SU-DHL-6 (cell line): ENCODE results near the gene SMPD3.

Experiments
- H2AFZ ChIP-seq: fragments of 200-600 bp; sonication (generic); 2 replicates; pipeline ENCODE4 v1.6.1; 2014; ENCODE audit warnings: low read depth, mild to moderate bottlenecking, moderate library complexity, mixed read lengths, antibody characterized with exemption, low read length; ENCODE audit not compliant: severe bottlenecking
- H3F3A ChIP-seq: fragments of 200-600 bp; shearing (Covaris generic); 2 replicates; pipeline ENCODE4 v1.6.0; 2016; ENCODE audit warnings: antibody characterized with exemption, mild to moderate bottlenecking; ENCODE audit not compliant: insufficient read depth
- H3K27ac ChIP-seq: fragments of 200-600 bp; sonication (generic); 2 replicates; pipeline ENCODE4 v1.5.1; 2016; ENCODE audit warnings: low read depth, mild to moderate bottlenecking, low read length, moderate library complexity, mixed read lengths
- H3K27me3 ChIP-seq: fragments of 200-600 bp; sonication (generic), shearing (Covaris generic); 2 replicates; pipeline ENCODE4 v1.6.0; 2014; ENCODE audit warnings: mild to moderate bottlenecking, low read length
- H3K36me3 ChIP-seq: fragments of 200-600 bp; sonication (generic); 2 replicates; pipeline ENCODE4 v1.6.1; 2014; ENCODE audit warnings: mild to moderate bottlenecking, low read length, mixed read lengths
- H3K4me2 ChIP-seq: fragments of 300-600, 200-600 bp; shearing (Covaris generic), sonication (generic); 2 replicates; pipeline ENCODE4 v1.6.0; 2014; ENCODE audit warnings: low read length, low read depth, mild to moderate bottlenecking; ENCODE audit not compliant: poor library complexity, severe bottlenecking
- H3K4me3 ChIP-seq: fragments of 200-600 bp; sonication (generic); 2 replicates; pipeline ENCODE4 v1.5.1; 2014; ENCODE audit warnings: antibody characterized with exemption, low read length, mild to moderate bottlenecking, mixed read lengths; ENCODE audit not compliant: insufficient read depth, poor library complexity, severe bottlenecking
- H3K79me2 ChIP-seq: fragments of 200-600 bp; sonication (generic); 2 replicates; pipeline ENCODE4 v1.6.1; 2014; ENCODE audit warnings: mild to moderate bottlenecking, low read length, moderate library complexity; ENCODE audit not compliant: insufficient read depth
- H3K9ac ChIP-seq: fragments of 200-600 bp; sonication (generic); 2 replicates; pipeline ENCODE4 v1.7.0; 2014; ENCODE audit warnings: mild to moderate bottlenecking, low read length
- H3K9me2 ChIP-seq: fragments of 200-600 bp; sonication (generic); replicated peaks from 2 replicates; pipeline ENCODE4 v1.6.1; 2014; ENCODE audit warnings: low read length; ENCODE audit not compliant: insufficient read depth
- H3K9me3 ChIP-seq: fragments of 200-600 bp; sonication (generic); 2 replicates; pipeline ENCODE4 v1.6.1; 2014; ENCODE audit warnings: low read length, mixed read lengths; ENCODE audit not compliant: insufficient read depth
- H4K20me1 ChIP-seq: fragments of 200-600 bp; sonication (generic); 2 replicates; pipeline ENCODE4 v1.6.1; 2014; ENCODE audit warnings: low read depth, mild to moderate bottlenecking, antibody characterized with exemption, low read length, moderate library complexity, mixed read lengths
- CTCF ChIP-seq: fragments of 200-600 bp; sonication (generic); IDR thresholded peaks from one replicate; pipeline ENCODE4 v1.5.1; 2017; ENCODE audit warnings: antibody characterized with exemption, mild to moderate bottlenecking, low read length, moderate library complexity; ENCODE audit not compliant: insufficient read depth, poor library complexity, severe bottlenecking
- EZH2phosphoT487 ChIP-seq: fragments of 200-600 bp; sonication (generic), shearing (Covaris generic); conservative IDR thresholded peaks from 2 replicates; pipeline ENCODE4 v1.6.1; 2018; ENCODE audit warnings: mild to moderate bottlenecking, antibody characterized with exemption, low read length, moderate library complexity, mixed read lengths

Gene SMPD3

DNA sequence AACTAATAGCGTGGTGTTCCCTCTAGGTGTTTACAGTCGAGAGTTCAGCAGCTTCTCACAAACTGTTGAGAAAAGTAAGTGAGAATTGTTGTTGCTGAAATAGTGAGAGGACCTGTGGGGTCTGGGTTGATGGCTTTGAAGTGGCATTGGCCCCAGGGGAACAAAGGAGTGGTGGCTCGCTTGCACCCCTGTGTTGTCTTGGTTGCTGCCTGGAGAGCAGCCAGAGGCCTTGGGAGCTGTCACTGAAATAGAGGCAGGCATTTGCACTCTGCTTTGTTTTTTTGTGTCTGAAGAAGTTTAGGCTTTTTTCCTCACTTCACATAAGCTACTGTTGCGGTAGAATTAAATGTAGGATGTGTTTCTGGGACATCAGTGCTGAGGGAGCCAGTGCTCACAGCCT, 100.7 kb downstream of the SMPD3 start:
- no peaks in the 10 kb centered on the region for H3F3A ChIP-seq
- H3K79me2 ChIP-seq: no peaks in the 10 kb centered on the region
- H3K9me3 ChIP-seq: no peaks in the 10 kb centered on the region
- no peak overlapping the region for H3K4me2 ChIP-seq
- H3K4me3 ChIP-seq: no peak overlapping the region
- H3K9ac ChIP-seq: no peak overlapping the region
- no peaks in the 10 kb centered on the region for H3K27me3 ChIP-seq
- no peaks in the 10 kb centered on the region for H3K9me2 ChIP-seq
- H3K27ac ChIP-seq: no peak overlapping the region
- H3K36me3 ChIP-seq: peaks cover 6% of the 10 kb centered on the region; the same call in 1 of the 2 replicates
- no peak for TF ChIP-seq EZH2phosphoT487
- no peak for TF ChIP-seq CTCF
- no peaks in the 10 kb centered on the region for H4K20me1 ChIP-seq
- no peak overlapping the region for H2AFZ ChIP-seq

DNA sequence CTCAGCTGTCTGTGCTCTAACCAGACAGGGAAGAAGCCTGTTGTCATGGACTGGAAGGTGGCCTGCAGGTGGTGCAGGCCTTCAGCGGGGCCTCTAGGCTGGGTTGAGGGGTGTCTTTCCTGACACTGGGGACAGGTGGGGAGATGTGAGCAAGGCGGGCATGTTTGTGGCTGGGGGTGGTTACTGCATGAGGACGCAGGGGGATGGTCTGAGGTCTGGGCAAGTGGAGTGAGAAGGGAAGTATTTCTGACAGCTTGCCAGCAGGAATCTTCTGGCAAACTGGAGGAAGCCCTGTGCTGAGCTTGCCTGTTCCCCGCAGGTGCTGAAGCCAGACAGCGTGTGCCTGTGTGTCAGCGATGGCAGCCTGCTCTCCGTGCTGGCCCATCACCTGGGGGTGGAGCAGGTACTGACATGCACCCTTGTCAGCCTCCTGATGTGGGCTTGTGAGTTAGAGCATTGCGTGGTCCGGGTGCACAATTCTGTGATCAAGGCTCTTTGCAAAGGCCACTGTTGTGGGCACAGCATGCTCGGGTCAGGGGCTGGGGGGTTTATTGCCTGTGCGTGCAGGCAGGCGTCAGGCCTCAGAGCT, 101.3 kb downstream of the SMPD3 start:
- Histone ChIP-seq H3K4me2 (no peak overlapping the region), H3K36me3 (peaks cover 6% of the 10 kb centered on the region; the same call in 1 of the 2 replicates)

GRCh38 chr16:68345958-68346635, 102.2 kb downstream of the SMPD3 start:
- no peak for TF ChIP-seq CTCF
- no peak for TF ChIP-seq EZH2phosphoT487
- H3K4me2 ChIP-seq: no peak overlapping the region
- H4K20me1 ChIP-seq: no peaks in the 10 kb centered on the region
- no peak overlapping the region for H3K27ac ChIP-seq
- no peak overlapping the region for H3K9ac ChIP-seq
- no peaks in the 10 kb centered on the region for H3K9me2 ChIP-seq
- H3F3A ChIP-seq: no peaks in the 10 kb centered on the region
- no peak overlapping the region for H2AFZ ChIP-seq
- no peaks in the 10 kb centered on the region for H3K9me3 ChIP-seq
- H3K79me2 ChIP-seq: no peaks in the 10 kb centered on the region
- H3K4me3 ChIP-seq: no peak overlapping the region
- H3K36me3 ChIP-seq: peaks cover 6% of the 10 kb centered on the region; the same call in 1 of the 2 replicates
- H3K27me3 ChIP-seq: no peaks in the 10 kb centered on the region

More for the DNA sequence above, 101.3 kb downstream of the SMPD3 start:
- Histone ChIP-seq H2AFZ (no peak overlapping the region), H4K20me1 (no peaks in the 10 kb centered on the region), H3K27ac (no peak overlapping the region), H3K27me3 (no peaks in the 10 kb centered on the region), H3K9me2 (no peaks in the 10 kb centered on the region), H3K4me3 (no peak overlapping the region), H3K9me3 (no peaks in the 10 kb centered on the region), H3F3A (no peaks in the 10 kb centered on the region), H3K79me2 (no peaks in the 10 kb centered on the region), H3K9ac (no peak overlapping the region)
- TF ChIP-seq CTCF (no peak), EZH2phosphoT487 (no peak)
